Lower lobe of right lung (tissue), 2 donors: ENCODE results near the gene PKLR. TPM values are rescaled to one million over a fixed set of nuclear protein-coding genes. Genes with fewer than 3 reads are reported as not detected.

Experiments
- ATAC-seq, 2 donors: fragments of 200-7000 bp; cut with Tn5 transposase; one replicate each; pipeline ENCODE4 v1.9.1; 2020 to 2022; ENCODE audit warnings: mild to moderate bottlenecking in 2 of 2, moderate library complexity in 2 of 2
- DNase-seq: peaks from one replicate; pipeline ENCODE4 v3.0.0-alpha.2; 2020
- H3K27ac ChIP-seq: fragments of 200-600 bp; one replicate; pipeline ENCODE4 v1.8.0; 2022
- H3K27me3 ChIP-seq: fragments of 200-600 bp; one replicate; pipeline ENCODE4 v1.8.0; 2022; ENCODE audit warnings: low read depth
- H3K36me3 ChIP-seq: fragments of 200-600 bp; one replicate; pipeline ENCODE4 v1.8.0; 2022; ENCODE audit warnings: mild to moderate bottlenecking
- H3K4me1 ChIP-seq: fragments of 200-600 bp; one replicate; pipeline ENCODE4 v1.8.0; 2022
- H3K4me3 ChIP-seq: fragments of 200-600 bp; one replicate; pipeline ENCODE4 v1.8.0; 2022; ENCODE audit warnings: mild to moderate bottlenecking
- H3K9me3 ChIP-seq: fragments of 200-600 bp; one replicate; pipeline ENCODE4 v1.8.0; 2022
- intact Hi-C: fragments of 100-400 bp; cut with DNase I; formaldehyde crosslinking; loops from one replicate; pipeline ENCODE4 v1.11.0; 2022
- total RNA-seq: library from RNA; stranded (reverse); fragmentation: NEBNext Ultra II Directional; extraction: Animal tissue kit (Norgen Biotek cat#: 25700); gene quantifications from one replicate; pipeline ENCODE4 v1.2.1, GENCODE V29; 2021
- TF ChIP-seq, protein P1 (sequence below): fragments of 200-600 bp; IDR thresholded peaks from one replicate; pipeline ENCODE4 v1.8.0; 2022; ENCODE audit warnings: antibody characterized with exemption, mild to moderate bottlenecking
- donor health status: DM: no; HTN: yes; CAD: no; lungs with severe emphysema.

PKLR gene
- total RNA-seq, 1 donor from 2014 or later: not detected

- TF ChIP-seq, protein P1, sequence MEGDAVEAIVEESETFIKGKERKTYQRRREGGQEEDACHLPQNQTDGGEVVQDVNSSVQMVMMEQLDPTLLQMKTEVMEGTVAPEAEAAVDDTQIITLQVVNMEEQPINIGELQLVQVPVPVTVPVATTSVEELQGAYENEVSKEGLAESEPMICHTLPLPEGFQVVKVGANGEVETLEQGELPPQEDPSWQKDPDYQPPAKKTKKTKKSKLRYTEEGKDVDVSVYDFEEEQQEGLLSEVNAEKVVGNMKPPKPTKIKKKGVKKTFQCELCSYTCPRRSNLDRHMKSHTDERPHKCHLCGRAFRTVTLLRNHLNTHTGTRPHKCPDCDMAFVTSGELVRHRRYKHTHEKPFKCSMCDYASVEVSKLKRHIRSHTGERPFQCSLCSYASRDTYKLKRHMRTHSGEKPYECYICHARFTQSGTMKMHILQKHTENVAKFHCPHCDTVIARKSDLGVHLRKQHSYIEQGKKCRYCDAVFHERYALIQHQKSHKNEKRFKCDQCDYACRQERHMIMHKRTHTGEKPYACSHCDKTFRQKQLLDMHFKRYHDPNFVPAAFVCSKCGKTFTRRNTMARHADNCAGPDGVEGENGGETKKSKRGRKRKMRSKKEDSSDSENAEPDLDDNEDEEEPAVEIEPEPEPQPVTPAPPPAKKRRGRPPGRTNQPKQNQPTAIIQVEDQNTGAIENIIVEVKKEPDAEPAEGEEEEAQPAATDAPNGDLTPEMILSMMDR: no peak
- no peaks in the 10 kb centered on the region for H3K9me3 ChIP-seq
- H3K27me3 ChIP-seq: no peaks in the 10 kb centered on the region
- H3K36me3 ChIP-seq: peaks cover 44% of the 10 kb centered on the region
- H3K4me3 ChIP-seq: peak overlapping the region; percentile 95
- ATAC-seq: peak; percentile 92 to 93
- intact Hi-C loops: no loop called here
- peak; percentile 98 for DNase-seq
- peaks cover 38% of the 10 kb centered on the region for H3K4me1 ChIP-seq
- peak overlapping the region; percentile 94 for H3K27ac ChIP-seq
Measured at GRCh38 chr1:155324037-155324716, 22.9 kb upstream of the PKLR start.

DNA sequence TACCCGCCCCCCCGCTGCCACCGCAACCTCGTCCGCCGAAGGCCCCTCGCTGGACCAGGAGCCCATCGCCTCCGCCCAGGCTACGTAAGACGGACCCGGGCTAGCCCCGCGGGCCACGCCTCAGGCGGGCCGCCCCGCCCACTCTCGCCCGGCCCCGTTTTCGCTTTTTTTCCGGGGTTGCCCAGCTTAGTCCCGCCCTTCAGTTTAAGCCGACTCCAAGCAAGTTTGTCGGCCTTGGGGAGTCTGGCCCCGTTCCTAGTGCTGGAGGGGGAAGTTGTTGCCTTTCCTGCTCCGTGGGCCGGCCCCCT, 22.4 kb upstream of the PKLR start:
- ATAC-seq: peak; percentile 85 to 86

GRCh38 chr1:155322953-155323728, 21.9 kb upstream of the PKLR start:
- TF ChIP-seq, protein P1: peak; percentile 91
- peak overlapping the region; percentile 95 for H3K4me3 ChIP-seq
- DNase-seq: peak; percentile 90
- peaks cover 38% of the 10 kb centered on the region for H3K4me1 ChIP-seq
- H3K27me3 ChIP-seq: no peaks in the 10 kb centered on the region
- H3K27ac ChIP-seq: peak overlapping the region; percentile 94
- H3K9me3 ChIP-seq: no peaks in the 10 kb centered on the region
- peak; percentile 76 to 81 for ATAC-seq
- peaks cover 45% of the 10 kb centered on the region for H3K36me3 ChIP-seq
- intact Hi-C loops: no loop called here

More for the DNA sequence above, 22.4 kb upstream of the PKLR start:
- TF ChIP-seq, protein P1: no peak
- Histone ChIP-seq H3K4me3 (peak overlapping the region; percentile 95), H3K27ac (peak overlapping the region; percentile 94), H3K4me1 (peaks cover 38% of the 10 kb centered on the region), H3K27me3 (no peaks in the 10 kb centered on the region), H3K36me3 (peaks cover 45% of the 10 kb centered on the region), H3K9me3 (no peaks in the 10 kb centered on the region)
- peak; percentile 91 for DNase-seq
- intact Hi-C loops: no loop called here

DNA sequence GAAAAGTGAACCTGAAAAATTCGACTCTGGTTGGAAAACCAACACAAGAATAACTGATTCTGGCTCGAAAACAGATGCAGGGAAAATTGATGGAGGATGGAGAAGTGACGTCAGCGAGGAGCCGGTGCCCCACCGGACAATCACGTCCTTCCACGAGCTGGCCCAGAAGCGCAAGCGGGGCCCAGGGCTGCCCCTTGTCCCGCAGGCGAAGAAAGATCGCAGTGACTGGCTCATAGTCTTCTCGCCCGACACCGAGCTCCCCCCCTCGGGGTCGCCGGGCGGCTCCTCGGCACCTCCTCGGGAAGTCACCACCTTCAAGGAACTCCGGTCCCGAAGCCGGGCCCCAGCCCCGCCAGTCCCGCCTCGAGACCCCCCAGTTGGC, 21.3 kb upstream of the PKLR start:
- H3K27me3 ChIP-seq: no peaks in the 10 kb centered on the region
- intact Hi-C loops: no loop called here

DNA sequence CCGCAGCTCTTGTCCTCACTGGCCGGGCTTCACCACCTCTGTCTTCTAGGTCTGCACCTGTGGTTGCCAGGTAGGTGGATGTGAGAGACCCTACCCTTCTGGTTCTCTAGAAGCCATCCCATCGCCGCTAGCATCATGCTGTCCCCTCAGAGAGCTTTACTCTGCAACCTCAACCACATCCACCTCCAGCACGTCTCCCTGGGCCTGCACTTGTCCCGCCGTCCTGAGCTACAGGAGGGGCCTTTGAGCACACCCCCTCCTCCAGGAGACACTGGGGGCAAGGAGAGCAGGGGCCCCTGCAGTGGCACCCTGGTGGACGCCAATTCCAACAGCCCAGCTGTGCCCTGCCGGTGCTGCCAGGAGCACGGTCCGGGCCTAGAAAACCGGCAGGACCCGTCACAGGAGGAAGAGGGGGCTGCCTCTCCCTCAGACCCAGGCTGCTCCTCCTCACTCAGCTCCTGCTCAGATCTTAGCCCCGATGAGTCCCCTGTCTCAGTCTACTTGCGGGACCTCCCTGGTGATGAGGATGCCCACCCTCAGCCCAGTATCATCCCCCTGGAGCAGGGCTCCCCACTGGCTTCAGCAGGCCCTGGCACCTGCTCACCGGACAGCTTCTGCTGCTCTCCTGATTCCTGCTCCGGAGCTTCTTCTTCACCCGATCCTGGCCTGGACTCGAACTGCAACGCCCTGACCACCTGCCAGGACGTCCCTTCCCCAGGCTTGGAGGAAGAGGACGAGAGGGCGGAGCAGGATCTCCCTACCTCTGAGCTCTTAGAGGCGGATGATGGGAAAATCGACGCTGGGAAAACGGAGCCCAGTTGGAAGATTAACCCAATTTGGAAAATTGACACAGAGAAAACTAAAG, 20.6 kb upstream of the PKLR start:
- Histone ChIP-seq H3K36me3 (peaks cover 45% of the 10 kb centered on the region), H3K4me3 (peak overlapping the region; percentile 95), H3K9me3 (no peaks in the 10 kb centered on the region), H3K4me1 (peaks cover 38% of the 10 kb centered on the region), H3K27me3 (no peaks in the 10 kb centered on the region), H3K27ac (peak overlapping the region; percentile 94)
- no peak for ATAC-seq
- intact Hi-C loops: no loop called here
- no peak for DNase-seq
- TF ChIP-seq, protein P1: no peak

More for the DNA sequence above, 21.3 kb upstream of the PKLR start:
- ATAC-seq: no peak
- Histone ChIP-seq H3K4me3 (peak overlapping the region; percentile 95), H3K9me3 (no peaks in the 10 kb centered on the region), H3K36me3 (peaks cover 45% of the 10 kb centered on the region), H3K27ac (peak overlapping the region; percentile 94), H3K4me1 (peaks cover 38% of the 10 kb centered on the region)
- TF ChIP-seq, protein P1: no peak
- peak; percentile 53 for DNase-seq
